ENCODE data around the gene GAST. TPM values are rescaled to one million over a fixed set of nuclear protein-coding genes. Genes with fewer than 3 reads are reported as not detected.
"Not testable (repeated sequence)": the region's sequence is repeated elsewhere in the genome, so short reads cannot be mapped to it uniquely, and the experiment has no call there.

The GAST gene
- polyA plus RNA-seq, 2 of the 4 experiments (the other 2 are of a cell fraction) = not detected

DNA sequence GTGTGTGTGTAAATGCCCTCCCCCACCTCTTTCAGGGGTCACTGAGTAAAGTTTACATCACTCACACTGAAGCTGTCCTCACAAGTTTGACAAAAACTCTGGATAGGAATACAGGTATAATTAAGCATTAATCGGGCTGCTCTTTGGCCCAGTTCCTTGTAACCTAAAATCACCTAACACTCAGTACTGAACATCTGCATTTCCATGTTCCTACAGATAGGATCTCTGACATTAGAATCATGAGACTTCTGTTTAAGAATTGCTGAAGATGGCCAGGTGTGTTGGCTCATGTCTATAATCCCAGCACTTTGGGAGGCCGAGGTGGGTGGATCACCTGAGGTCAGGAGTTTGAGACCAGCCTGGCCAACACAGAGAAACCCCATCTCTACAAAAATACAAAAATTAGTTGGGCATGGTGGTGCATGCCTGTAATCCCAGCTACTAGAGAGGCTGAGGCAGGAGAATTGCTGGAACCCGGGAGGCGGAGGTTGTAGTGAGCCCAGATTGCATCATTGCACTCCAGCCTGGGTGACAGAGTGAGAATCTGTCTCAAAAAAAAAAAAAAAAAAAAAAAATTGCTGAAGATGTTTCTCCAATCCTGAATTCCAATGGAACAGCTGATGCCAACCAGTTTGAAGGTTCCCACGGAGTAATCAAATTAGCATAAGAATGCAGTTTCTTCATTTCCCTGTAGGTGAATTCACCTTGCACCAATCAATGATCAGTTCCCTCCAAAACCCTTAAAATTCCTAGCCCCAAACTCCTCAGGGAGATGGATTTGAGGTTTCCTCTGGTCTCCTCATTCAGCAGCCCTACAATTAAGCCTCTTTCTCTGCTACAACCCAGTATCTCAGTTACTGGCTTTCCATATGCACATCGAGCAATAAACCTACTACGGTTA, 36.7 kb upstream of the GAST start:
- not testable (repeated sequence) for DNase-seq (ENCODE audit: low read depth in 1 of 2, low spot score in 1 of 2); H3K9me3 ChIP-seq; ATAC-seq; FAIRE-seq
- peak in 1 of 2 experiments; percentile 18; a peak in 1 of 4 replicates for TF ChIP-seq CEBPB (IDR thresholded peaks at IDR 0.05)
- Histone ChIP-seq H3K4me2 (peak overlapping the region; percentile 74), H3K4me3 (0 out of 3 replicates have a peak overlapping the region, but pooled peaks have one; percentile 5), H3K27ac (peak overlapping the region; percentile 67 to 83), H3K4me1 (peaks cover 48% of the 10 kb centered on the region)
- CTCF ChIA-PET = interaction anchor here (0.9 to 18.1 kb wide), 4 partner anchors 9 to 27 kb away, joined by 3 to 329 read pairs (median 54); partner anchors contain the start of gene EIF1
- 65% methylated on average over 7 of the region's 7 CpGs for WGBS (ENCODE audit: missing lambda C conversion rate)
- POLR2A ChIA-PET = interaction anchor here (0.7 to 6.4 kb wide), 2 partner anchors 14 to 711 kb away, joined by 5 to 258 read pairs; partner anchors contain the start of gene EIF1

DNA sequence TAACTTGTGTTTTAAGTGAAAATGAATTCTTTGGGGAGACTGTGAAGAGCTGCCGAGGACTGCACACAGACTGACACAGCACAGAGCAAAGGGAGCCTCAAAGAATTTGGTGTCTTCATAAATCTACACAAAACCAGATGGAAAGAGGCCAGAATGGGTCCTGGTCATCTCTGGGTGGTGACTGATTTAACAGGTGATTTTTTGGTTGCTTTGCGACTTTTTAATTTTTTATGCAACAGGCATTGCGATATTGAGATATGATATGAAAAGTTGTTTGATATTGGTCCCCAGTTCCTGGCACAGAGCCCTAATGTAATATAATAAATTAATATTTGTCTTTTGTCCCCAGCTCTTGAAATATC, 36.1 kb upstream of the GAST start:
- ATAC-seq (peak; percentile 27 to 30; a peak in 4 of 6 replicates), DNase-seq (ENCODE audit: low read depth in 1 of 2, low spot score in 1 of 2) (no peak), FAIRE-seq (no peak)
- H3K4me3 ChIP-seq = 0 out of 3 replicates have a peak overlapping the region, but pooled peaks have one; percentile 5
- POLR2A ChIA-PET = interaction anchor here (0.7 to 6.4 kb wide), 2 partner anchors 14 to 712 kb away, joined by 5 to 258 read pairs; partner anchors contain the start of gene EIF1
- WGBS (ENCODE audit: missing lambda C conversion rate) = 3% methylated on average over 3 of the region's 3 CpGs
- no peaks in the 10 kb centered on the region for H3K9me3 ChIP-seq
- peak overlapping the region; percentile 74 for H3K4me2 ChIP-seq
- peak overlapping the region; percentile 67 to 83 for H3K27ac ChIP-seq
- CTCF ChIA-PET = interaction anchor here (0.9 to 18.1 kb wide), 5 partner anchors 9 to 30 kb away, joined by 3 to 329 read pairs (median 4); partner anchors contain the start of gene EIF1
- no peak for TF ChIP-seq RFX5 (IDR thresholded peaks at IDR 0.05)
- no peak for TF ChIP-seq HOXB5 (CRISPR knock-in tag; IDR thresholded peaks at IDR 0.05)
- TF ChIP-seq CHD4 (IDR thresholded peaks at IDR 0.05; ENCODE audit: borderline replicate concordance) = no peak
- TF ChIP-seq, protein P1, sequence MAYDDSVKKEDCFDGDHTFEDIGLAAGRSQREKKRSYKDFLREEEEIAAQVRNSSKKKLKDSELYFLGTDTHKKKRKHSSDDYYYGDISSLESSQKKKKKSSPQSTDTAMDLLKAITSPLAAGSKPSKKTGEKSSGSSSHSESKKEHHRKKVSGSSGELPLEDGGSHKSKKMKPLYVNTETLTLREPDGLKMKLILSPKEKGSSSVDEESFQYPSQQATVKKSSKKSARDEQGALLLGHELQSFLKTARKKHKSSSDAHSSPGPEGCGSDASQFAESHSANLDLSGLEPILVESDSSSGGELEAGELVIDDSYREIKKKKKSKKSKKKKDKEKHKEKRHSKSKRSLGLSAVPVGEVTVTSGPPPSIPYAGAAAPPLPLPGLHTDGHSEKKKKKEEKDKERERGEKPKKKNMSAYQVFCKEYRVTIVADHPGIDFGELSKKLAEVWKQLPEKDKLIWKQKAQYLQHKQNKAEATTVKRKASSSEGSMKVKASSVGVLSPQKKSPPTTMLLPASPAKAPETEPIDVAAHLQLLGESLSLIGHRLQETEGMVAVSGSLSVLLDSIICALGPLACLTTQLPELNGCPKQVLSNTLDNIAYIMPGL (CRISPR knock-in tag; IDR thresholded peaks at IDR 0.05; ENCODE audit: borderline replicate concordance) = no peak
- TF ChIP-seq HEYL (CRISPR knock-in tag; IDR thresholded peaks at IDR 0.05) = no peak
- no peak for TF ChIP-seq CBX2 (IDR thresholded peaks at IDR 0.05; ENCODE audit: borderline replicate concordance, low read depth)
- TF ChIP-seq EP300 (IDR thresholded peaks at IDR 0.05) = no peak
- TF ChIP-seq, protein P2, sequence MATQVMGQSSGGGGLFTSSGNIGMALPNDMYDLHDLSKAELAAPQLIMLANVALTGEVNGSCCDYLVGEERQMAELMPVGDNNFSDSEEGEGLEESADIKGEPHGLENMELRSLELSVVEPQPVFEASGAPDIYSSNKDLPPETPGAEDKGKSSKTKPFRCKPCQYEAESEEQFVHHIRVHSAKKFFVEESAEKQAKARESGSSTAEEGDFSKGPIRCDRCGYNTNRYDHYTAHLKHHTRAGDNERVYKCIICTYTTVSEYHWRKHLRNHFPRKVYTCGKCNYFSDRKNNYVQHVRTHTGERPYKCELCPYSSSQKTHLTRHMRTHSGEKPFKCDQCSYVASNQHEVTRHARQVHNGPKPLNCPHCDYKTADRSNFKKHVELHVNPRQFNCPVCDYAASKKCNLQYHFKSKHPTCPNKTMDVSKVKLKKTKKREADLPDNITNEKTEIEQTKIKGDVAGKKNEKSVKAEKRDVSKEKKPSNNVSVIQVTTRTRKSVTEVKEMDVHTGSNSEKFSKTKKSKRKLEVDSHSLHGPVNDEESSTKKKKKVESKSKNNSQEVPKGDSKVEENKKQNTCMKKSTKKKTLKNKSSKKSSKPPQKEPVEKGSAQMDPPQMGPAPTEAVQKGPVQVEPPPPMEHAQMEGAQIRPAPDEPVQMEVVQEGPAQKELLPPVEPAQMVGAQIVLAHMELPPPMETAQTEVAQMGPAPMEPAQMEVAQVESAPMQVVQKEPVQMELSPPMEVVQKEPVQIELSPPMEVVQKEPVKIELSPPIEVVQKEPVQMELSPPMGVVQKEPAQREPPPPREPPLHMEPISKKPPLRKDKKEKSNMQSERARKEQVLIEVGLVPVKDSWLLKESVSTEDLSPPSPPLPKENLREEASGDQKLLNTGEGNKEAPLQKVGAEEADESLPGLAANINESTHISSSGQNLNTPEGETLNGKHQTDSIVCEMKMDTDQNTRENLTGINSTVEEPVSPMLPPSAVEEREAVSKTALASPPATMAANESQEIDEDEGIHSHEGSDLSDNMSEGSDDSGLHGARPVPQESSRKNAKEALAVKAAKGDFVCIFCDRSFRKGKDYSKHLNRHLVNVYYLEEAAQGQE (IDR thresholded peaks at IDR 0.05) = no peak
- H3K4me1 ChIP-seq = peaks cover 48% of the 10 kb centered on the region

DNA sequence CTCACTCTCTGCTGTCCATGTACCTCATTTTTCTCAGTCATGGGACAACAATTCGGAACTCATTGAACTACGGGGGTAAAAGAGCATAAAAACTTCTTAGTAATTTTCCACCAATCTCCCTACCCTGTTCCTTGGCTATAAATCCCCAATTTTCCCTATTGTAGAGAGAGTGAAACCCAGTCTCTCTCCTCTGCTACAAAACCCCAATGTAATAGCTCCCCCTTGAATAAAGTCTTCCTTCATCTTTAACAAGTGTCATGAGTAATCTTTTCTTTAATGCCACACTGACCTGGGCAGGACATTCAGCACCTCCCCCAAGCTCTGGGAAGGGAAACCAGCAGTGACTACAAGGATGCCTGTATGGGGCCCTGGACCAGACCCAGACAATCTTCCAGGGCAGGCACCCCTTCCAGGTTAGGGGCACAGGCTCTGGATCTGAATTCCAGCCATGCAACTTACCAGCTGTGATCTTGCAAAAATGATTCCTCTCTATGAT, 33.7 kb upstream of the GAST start:
- POLR2A ChIA-PET = interaction anchor here (0.7 to 6.4 kb wide), 8 partner anchors 8 to 1336 kb away, joined by 3 to 258 read pairs (median 3); partner anchors contain the start of gene EIF1
- Histone ChIP-seq H3K27ac (peak overlapping the region; percentile 73 to 83), H3K4me2 (peak overlapping the region; percentile 72), H3K9me3 (no peaks in the 10 kb centered on the region), H3K4me3 (peak overlapping the region; percentile 3; the same call in 1 of the 3 replicates), H3K4me1 (peaks cover 48% of the 10 kb centered on the region)
- ATAC-seq (peak; percentile 49 to 68), FAIRE-seq (no peak), DNase-seq (ENCODE audit: low read depth in 1 of 2, low spot score in 1 of 2) (peak in 1 of 2 experiments; percentile 76)
- CTCF ChIA-PET = interaction anchor here (0.6 to 18.1 kb wide), 16 partner anchors 11 to 1703 kb away, joined by 3 to 329 read pairs (median 3); partner anchors contain the start of gene EIF1
- 42% methylated on average over 2 of the region's 2 CpGs for WGBS (ENCODE audit: missing lambda C conversion rate)
- TF ChIP-seq, protein P3, sequence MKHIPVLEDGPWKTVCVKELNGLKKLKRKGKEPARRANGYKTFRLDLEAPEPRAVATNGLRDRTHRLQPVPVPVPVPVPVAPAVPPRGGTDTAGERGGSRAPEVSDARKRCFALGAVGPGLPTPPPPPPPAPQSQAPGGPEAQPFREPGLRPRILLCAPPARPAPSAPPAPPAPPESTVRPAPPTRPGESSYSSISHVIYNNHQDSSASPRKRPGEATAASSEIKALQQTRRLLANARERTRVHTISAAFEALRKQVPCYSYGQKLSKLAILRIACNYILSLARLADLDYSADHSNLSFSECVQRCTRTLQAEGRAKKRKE (CRISPR knock-in tag; IDR thresholded peaks at IDR 0.05; ENCODE audit: low read depth) = 0 out of 2 replicates have a peak, but pooled peaks have one; percentile 18
- TF ChIP-seq FOSB (CRISPR knock-in tag; IDR thresholded peaks at IDR 0.05) (peak; percentile 99), ZSCAN20 (CRISPR knock-in tag; IDR thresholded peaks at IDR 0.05) (no peak), EHF (CRISPR knock-in tag; IDR thresholded peaks at IDR 0.05) (peak; percentile 78), EP300 (IDR thresholded peaks at IDR 0.05) (no peak), CHD2 (IDR thresholded peaks at IDR 0.05; ENCODE audit: low read length, partially characterized antibody) (peak; percentile 17), RARB (CRISPR knock-in tag; IDR thresholded peaks at IDR 0.05) (peak; percentile 95), HOXA7 (CRISPR knock-in tag; IDR thresholded peaks at IDR 0.05) (peak; percentile 99), POLR2A (IDR thresholded peaks at IDR 0.05; ENCODE audit: low read length) (peak; percentile 47), TFCP2L1 (CRISPR knock-in tag; IDR thresholded peaks at IDR 0.05) (peak; percentile 99), HOXB5 (CRISPR knock-in tag; IDR thresholded peaks at IDR 0.05) (peak; percentile 86), TP53 (CRISPR knock-in tag; IDR thresholded peaks at IDR 0.05) (peak; percentile 83; the same call in 1 of the 2 replicates), CBX8 (IDR thresholded peaks at IDR 0.05) (no peak)
- TF ChIP-seq, protein P4, sequence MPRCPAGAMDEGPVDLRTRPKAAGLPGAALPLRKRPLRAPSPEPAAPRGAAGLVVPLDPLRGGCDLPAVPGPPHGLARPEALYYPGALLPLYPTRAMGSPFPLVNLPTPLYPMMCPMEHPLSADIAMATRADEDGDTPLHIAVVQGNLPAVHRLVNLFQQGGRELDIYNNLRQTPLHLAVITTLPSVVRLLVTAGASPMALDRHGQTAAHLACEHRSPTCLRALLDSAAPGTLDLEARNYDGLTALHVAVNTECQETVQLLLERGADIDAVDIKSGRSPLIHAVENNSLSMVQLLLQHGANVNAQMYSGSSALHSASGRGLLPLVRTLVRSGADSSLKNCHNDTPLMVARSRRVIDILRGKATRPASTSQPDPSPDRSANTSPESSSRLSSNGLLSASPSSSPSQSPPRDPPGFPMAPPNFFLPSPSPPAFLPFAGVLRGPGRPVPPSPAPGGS (IDR thresholded peaks at IDR 0.05) = peak; percentile 64; the same call in 1 of the 3 replicates
- TF ChIP-seq, protein P5, sequence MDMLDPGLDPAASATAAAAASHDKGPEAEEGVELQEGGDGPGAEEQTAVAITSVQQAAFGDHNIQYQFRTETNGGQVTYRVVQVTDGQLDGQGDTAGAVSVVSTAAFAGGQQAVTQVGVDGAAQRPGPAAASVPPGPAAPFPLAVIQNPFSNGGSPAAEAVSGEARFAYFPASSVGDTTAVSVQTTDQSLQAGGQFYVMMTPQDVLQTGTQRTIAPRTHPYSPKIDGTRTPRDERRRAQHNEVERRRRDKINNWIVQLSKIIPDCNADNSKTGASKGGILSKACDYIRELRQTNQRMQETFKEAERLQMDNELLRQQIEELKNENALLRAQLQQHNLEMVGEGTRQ (IDR thresholded peaks at IDR 0.05) = no peak

All from A549 (cell line).